HEK293 (cell line): Measurements from ENCODE around the gene AQP5.

Experiments used
- GLI4 ChIP-seq: fragments of 450-650 bp; formaldehyde crosslinking; IDR thresholded peaks from 2 replicates; pipeline ENCODE4 v1.5.1; 2016; ENCODE audit warnings: missing biosample characterization, missing genetic modification characterization
- KLF7 ChIP-seq: fragments of 450-650 bp; formaldehyde crosslinking; IDR thresholded peaks from 2 replicates; pipeline ENCODE4 v1.5.1; 2016; ENCODE audit warnings: missing biosample characterization, missing genetic modification characterization, borderline replicate concordance
- SP7 ChIP-seq: fragments of 450-650 bp; formaldehyde crosslinking; IDR thresholded peaks from 2 replicates; pipeline ENCODE4 v1.5.1; 2016; ENCODE audit warnings: missing biosample characterization, missing genetic modification characterization
- YY2 ChIP-seq: fragments of 450-650 bp; formaldehyde crosslinking; IDR thresholded peaks from 2 replicates; pipeline ENCODE4 v1.5.1; 2016; ENCODE audit warnings: missing biosample characterization, missing genetic modification characterization
- ZBTB44 ChIP-seq: fragments of 450-650 bp; IDR thresholded peaks from 2 replicates; pipeline ENCODE4 v1.5.1; 2018; ENCODE audit warnings: missing biosample characterization, mild to moderate bottlenecking, missing genetic modification characterization
- ZFP3 ChIP-seq: fragments of 450-650 bp; formaldehyde crosslinking; IDR thresholded peaks from 2 replicates; pipeline ENCODE4 v1.5.1; 2016; ENCODE audit warnings: low read depth, missing biosample characterization, missing genetic modification characterization
- ZFP37 ChIP-seq: fragments of 450-650 bp; formaldehyde crosslinking; IDR thresholded peaks from 2 replicates; pipeline ENCODE4 v1.5.1; 2016; ENCODE audit warnings: missing biosample characterization, missing genetic modification characterization
- ZNF112 ChIP-seq: fragments of 450-650 bp; formaldehyde crosslinking; IDR thresholded peaks from 2 replicates; pipeline ENCODE4 v1.5.0; 2017; ENCODE audit warnings: missing biosample characterization, missing genetic modification characterization
- ZNF175 ChIP-seq: fragments of 450-650 bp; formaldehyde crosslinking; IDR thresholded peaks from 2 replicates; pipeline ENCODE4 v1.5.1; 2016; ENCODE audit warnings: missing biosample characterization, missing genetic modification characterization
- ZNF211 ChIP-seq: fragments of 450-650 bp; formaldehyde crosslinking; IDR thresholded peaks from 2 replicates; pipeline ENCODE4 v1.5.1; 2016; ENCODE audit warnings: low read depth, missing biosample characterization, missing genetic modification characterization
- ZNF223 ChIP-seq: fragments of 450-650 bp; formaldehyde crosslinking; IDR thresholded peaks from 2 replicates; pipeline ENCODE4 v1.5.1; 2016; ENCODE audit warnings: missing biosample characterization, missing genetic modification characterization
- ZNF23 ChIP-seq: fragments of 450-650 bp; formaldehyde crosslinking; IDR thresholded peaks from 2 replicates; pipeline ENCODE4 v1.5.1; 2016; ENCODE audit warnings: missing biosample characterization, missing genetic modification characterization, borderline replicate concordance
- ZNF24 ChIP-seq: fragments of 450-650 bp; formaldehyde crosslinking; IDR thresholded peaks from 2 replicates; pipeline ENCODE4 v1.5.1; 2016; ENCODE audit warnings: missing biosample characterization, missing genetic modification characterization
- ZNF292 ChIP-seq: fragments of 450-650 bp; formaldehyde crosslinking; IDR thresholded peaks from 2 replicates; pipeline ENCODE4 v1.5.1; 2016; ENCODE audit warnings: low read depth, missing biosample characterization, missing genetic modification characterization, borderline replicate concordance
- ZNF398 ChIP-seq: fragments of 450-650 bp; formaldehyde crosslinking; IDR thresholded peaks from 2 replicates; pipeline ENCODE4 v1.5.1; 2017; ENCODE audit warnings: missing biosample characterization, missing genetic modification characterization
- ZNF404 ChIP-seq: fragments of 450-650 bp; formaldehyde crosslinking; IDR thresholded peaks from 2 replicates; pipeline ENCODE4 v1.5.1; 2017; ENCODE audit warnings: missing biosample characterization, missing genetic modification characterization
- ZNF449 ChIP-seq: fragments of 450-650 bp; formaldehyde crosslinking; IDR thresholded peaks from 2 replicates; pipeline ENCODE4 v1.5.1; 2017; ENCODE audit warnings: missing biosample characterization, mild to moderate bottlenecking, missing genetic modification characterization, moderate library complexity
- ZNF530 ChIP-seq: fragments of 450-650 bp; formaldehyde crosslinking; IDR thresholded peaks from 2 replicates; pipeline ENCODE4 v1.5.1; 2016; ENCODE audit warnings: low read depth, missing biosample characterization, missing genetic modification characterization
- ZNF548 ChIP-seq: fragments of 450-650 bp; formaldehyde crosslinking; IDR thresholded peaks from 2 replicates; pipeline ENCODE4 v1.5.1; 2016; ENCODE audit warnings: missing biosample characterization, missing genetic modification characterization
- ZNF560 ChIP-seq: fragments of 450-650 bp; formaldehyde crosslinking; IDR thresholded peaks from 2 replicates; pipeline ENCODE4 v1.5.1; 2017; ENCODE audit warnings: missing biosample characterization, missing genetic modification characterization, borderline replicate concordance
- ZNF585B ChIP-seq: fragments of 450-650 bp; formaldehyde crosslinking; IDR thresholded peaks from 2 replicates; pipeline ENCODE4 v1.5.1; 2016; ENCODE audit warnings: missing biosample characterization, missing genetic modification characterization
- ZNF624 ChIP-seq: fragments of 450-650 bp; formaldehyde crosslinking; IDR thresholded peaks from 2 replicates; pipeline ENCODE4 v1.5.1; 2017; ENCODE audit warnings: missing biosample characterization, missing genetic modification characterization
- ZNF629 ChIP-seq: fragments of 450-650 bp; formaldehyde crosslinking; IDR thresholded peaks from 2 replicates; pipeline ENCODE4 v1.5.1; 2017; ENCODE audit warnings: missing biosample characterization, missing genetic modification characterization
- ZNF664 ChIP-seq: fragments of 450-650 bp; formaldehyde crosslinking; IDR thresholded peaks from 2 replicates; pipeline ENCODE4 v1.5.1; 2016; ENCODE audit warnings: missing biosample characterization, missing genetic modification characterization
- ZNF777 ChIP-seq: fragments of 450-650 bp; formaldehyde crosslinking; IDR thresholded peaks from 2 replicates; pipeline ENCODE4 v1.5.1; 2017; ENCODE audit warnings: missing biosample characterization, missing genetic modification characterization, borderline replicate concordance
- ZSCAN18 ChIP-seq: fragments of 450-650 bp; formaldehyde crosslinking; IDR thresholded peaks from 2 replicates; pipeline ENCODE4 v1.5.1; 2016; ENCODE audit warnings: missing biosample characterization, missing genetic modification characterization
- TF ChIP-seq, protein P1 (sequence below): fragments of 450-650 bp; formaldehyde crosslinking; IDR thresholded peaks from 2 replicates; pipeline ENCODE4 v1.5.1; 2016; ENCODE audit warnings: missing biosample characterization, missing genetic modification characterization
- TF ChIP-seq, protein P2 (sequence below): fragments of 450-650 bp; formaldehyde crosslinking; optimal IDR thresholded peaks from 2 replicates; pipeline ENCODE3; 2016; ENCODE audit warnings: missing biosample characterization, mild to moderate bottlenecking, missing genetic modification characterization
- TF ChIP-seq, protein P3 (sequence below): fragments of 450-650 bp; formaldehyde crosslinking; IDR thresholded peaks from 2 replicates; pipeline ENCODE4; 2016; ENCODE audit warnings: missing biosample characterization, missing genetic modification characterization

The AQP5 gene

DNA sequence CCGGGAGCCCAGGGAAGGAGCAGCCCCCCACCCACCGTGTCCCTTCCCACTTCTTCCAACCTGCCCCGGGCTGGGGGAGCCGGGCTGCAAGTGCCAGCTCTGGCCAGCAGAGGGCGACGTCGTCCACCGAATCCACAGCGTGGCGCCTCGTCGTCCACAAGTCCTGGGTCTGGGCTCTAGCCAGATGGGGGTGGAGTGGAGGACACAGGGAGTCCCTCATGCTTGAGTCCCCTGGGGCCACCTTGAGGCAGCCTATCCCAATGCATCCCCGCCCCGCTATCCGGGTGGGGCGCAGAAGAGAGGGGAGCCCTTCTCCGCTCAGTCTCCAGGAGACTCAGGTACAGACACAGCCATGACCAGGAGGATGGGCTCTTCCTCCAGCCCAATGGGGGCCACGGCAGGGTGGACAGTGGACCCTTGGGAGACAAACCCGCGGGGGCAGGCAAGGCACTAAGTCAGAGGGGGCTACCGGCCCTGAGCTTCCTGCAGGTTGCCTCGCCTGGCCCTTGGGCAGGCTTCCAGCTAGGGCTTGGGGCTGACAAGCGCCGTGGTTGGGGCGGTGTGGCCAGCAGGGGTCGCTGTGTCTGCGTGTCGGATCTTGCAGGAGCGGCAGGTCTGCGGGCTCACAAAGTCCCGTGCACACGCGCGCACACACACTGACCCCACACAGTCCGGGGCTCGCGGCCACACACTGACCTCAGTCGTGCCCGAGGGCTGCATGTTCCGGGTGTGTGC, 5.5 kb downstream of the AQP5 start (continued):
- TF ChIP-seq ZNF398 (peak; percentile 52; the same call in 1 of the 2 replicates), ZNF175 (tag by site-specific recombination) (no peak), ZSCAN18 (no peak), ZFP37 (tag by site-specific recombination) (peak; percentile 85; the same call in 1 of the 2 replicates), YY2 (no peak; the same call in 1 of the 2 replicates), ZBTB44 (tag by site-specific recombination) (no peak), ZNF112 (no peak), ZNF585B (tag by site-specific recombination) (no peak), ZNF664 (tag by site-specific recombination) (no peak), ZNF223 (no peak), ZNF404 (no peak), SP7 (tag by site-specific recombination) (peak; percentile 76), ZNF530 (tag by site-specific recombination) (no peak), ZNF777 (no peak), ZNF211 (tag by site-specific recombination) (no peak), ZNF292 (tag by site-specific recombination) (no peak), ZNF24 (tag by site-specific recombination) (no peak; the same call in 1 of the 2 replicates), ZNF449 (tag by site-specific recombination) (no peak; the same call in none of the 2 replicates), ZNF624 (tag by site-specific recombination) (no peak), GLI4 (tag by site-specific recombination) (no peak), ZNF629 (tag by site-specific recombination) (peak; percentile 60; the same call in 1 of the 2 replicates), ZNF23 (tag by site-specific recombination) (no peak), KLF7 (peak; percentile 49; the same call in 1 of the 2 replicates), ZNF560 (tag by site-specific recombination) (no peak), ZFP3 (tag by site-specific recombination) (no peak), ZNF548 (tag by site-specific recombination) (no peak)
- TF ChIP-seq, protein P1, sequence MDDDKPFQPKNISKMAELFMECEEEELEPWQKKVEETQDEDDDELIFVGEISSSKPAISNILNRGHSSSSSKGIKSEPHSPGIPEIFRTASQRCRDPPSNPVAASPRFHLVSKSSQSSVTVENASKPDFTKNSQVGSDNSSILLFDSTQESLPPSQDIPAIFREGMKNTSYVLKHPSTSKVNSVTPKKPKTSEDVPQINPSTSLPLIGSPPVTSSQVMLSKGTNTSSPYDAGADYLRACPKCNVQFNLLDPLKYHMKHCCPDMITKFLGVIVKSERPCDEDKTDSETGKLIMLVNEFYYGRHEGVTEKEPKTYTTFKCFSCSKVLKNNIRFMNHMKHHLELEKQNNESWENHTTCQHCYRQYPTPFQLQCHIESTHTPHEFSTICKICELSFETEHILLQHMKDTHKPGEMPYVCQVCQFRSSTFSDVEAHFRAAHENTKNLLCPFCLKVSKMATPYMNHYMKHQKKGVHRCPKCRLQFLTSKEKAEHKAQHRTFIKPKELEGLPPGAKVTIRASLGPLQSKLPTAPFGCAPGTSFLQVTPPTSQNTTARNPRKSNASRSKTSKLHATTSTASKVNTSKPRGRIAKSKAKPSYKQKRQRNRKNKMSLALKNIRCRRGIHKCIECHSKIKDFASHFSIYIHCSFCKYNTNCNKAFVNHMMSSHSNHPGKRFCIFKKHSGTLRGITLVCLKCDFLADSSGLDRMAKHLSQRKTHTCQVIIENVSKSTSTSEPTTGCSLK (tag by site-specific recombination) = no peak
- TF ChIP-seq, protein P2, sequence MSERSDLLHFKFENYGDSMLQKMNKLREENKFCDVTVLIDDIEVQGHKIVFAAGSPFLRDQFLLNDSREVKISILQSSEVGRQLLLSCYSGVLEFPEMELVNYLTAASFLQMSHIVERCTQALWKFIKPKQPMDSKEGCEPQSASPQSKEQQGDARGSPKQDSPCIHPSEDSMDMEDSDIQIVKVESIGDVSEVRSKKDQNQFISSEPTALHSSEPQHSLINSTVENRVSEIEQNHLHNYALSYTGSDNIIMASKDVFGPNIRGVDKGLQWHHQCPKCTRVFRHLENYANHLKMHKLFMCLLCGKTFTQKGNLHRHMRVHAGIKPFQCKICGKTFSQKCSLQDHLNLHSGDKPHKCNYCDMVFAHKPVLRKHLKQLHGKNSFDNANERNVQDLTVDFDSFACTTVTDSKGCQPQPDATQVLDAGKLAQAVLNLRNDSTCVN (tag by site-specific recombination) = peak; percentile 91
- TF ChIP-seq, protein P3, sequence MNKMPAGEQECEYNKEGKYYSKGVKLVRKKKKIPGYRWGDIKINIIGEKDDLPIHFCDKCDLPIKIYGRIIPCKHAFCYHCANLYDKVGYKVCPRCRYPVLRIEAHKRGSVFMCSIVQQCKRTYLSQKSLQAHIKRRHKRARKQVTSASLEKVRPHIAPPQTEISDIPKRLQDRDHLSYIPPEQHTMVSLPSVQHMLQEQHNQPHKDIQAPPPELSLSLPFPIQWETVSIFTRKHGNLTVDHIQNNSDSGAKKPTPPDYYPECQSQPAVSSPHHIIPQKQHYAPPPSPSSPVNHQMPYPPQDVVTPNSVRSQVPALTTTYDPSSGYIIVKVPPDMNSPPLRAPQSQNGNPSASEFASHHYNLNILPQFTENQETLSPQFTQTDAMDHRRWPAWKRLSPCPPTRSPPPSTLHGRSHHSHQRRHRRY (tag by site-specific recombination) = 0 out of 2 replicates have a peak, but pooled peaks have one; percentile 41
